ENCODE measurements around the gene TRIM24.

GRCh38 chr7:138492423-138492822 lies 32.4 kb downstream of the TRIM24 start:
- no peak for TF ChIP-seq CTCF (conservative IDR thresholded peaks at IDR 0.05; ENCODE audit: low read depth, low read length)
- TF ChIP-seq EZH2 (IDR thresholded peaks at IDR 0.05; ENCODE audit: borderline replicate concordance, low read depth, low read length, poor library complexity, severe bottlenecking) = no peak

Measured in A673 (cell line).